ENCODE measurements around the gene NR2F2.
"Not testable (repeated sequence)": the region's sequence is repeated elsewhere in the genome, so short reads cannot be mapped to it uniquely, and the experiment has no call there.

The NR2F2 gene

DNA sequence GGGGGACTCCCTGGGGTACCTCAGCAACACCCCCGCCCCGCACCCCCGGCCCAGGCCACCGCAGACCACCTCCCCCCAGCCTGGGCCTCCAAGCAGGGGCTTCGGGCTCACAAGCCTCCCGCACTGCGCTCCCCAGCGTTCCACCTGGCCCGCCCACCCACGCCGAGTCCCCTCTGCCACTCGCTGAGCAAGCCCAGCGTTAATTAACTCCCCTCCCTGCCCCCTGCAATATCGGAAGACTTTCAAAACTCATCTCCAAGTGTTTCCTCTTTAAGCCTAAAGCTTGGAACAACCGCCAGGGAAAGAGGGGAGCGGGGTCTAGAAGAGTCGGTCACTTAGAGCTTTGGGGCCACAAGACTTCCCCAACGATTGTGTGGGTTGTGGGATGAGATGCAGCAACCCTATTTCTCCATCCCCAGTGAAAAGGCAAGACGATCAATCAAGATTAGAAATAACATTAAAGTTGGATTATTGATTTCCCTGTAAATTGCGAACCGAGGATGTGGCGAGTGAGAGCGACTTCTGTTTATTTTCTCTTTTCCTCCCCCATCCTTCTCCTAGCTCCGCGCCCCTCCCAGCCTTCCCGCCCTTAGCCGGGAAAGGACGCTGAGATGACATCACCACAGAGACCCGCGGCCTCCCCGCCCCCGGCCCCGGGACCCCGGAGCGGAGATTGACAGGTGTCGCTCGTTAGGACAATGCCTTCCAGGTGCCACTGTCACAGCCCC is 30.2 kb downstream of the NR2F2 start:
- H3K9me3 Mint-ChIP-seq = no peaks in the 10 kb centered on the region
- no peak overlapping the region for H3K27ac Mint-ChIP-seq
- peaks cover 2% of the 10 kb centered on the region for H3K36me3 Mint-ChIP-seq
- no peak overlapping the region for H3K4me3 Mint-ChIP-seq
- H3K27me3 Mint-ChIP-seq = peaks cover 53% of the 10 kb centered on the region
- H3K4me1 Mint-ChIP-seq = peaks cover 19% of the 10 kb centered on the region

DNA sequence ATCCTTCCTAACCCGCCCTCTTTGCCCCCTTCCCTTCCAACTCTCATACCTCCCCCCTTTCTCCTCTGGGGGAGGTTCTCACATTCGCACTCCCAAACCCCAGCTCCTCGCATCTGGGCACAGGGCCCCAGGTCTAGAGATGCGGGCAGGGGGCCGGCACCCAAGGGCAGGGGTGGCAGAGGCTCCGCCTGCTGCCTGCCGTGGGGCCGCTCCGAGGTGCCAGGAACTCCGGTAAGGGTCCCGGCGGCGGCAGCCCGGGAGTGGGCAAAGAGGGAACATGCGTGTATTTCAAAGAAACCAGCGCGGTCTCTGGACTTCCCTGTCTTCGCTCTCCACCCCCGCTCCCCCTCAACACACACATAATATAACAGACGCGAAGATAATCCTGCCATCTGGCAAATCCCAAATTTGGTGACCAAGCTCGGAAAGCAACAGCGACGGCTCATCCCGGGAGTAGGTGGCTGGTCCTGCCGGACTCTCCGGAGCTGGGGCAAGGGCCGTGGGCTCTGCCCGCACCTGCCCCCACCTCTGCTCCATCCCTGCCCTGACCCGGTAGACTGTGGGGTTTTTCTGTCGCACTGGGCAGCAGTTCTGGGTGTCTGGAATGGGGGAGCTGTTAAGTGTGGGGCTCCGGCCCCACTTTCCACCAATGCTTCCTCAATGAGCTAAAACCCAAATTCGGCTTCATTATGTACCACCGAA is 31.0 kb downstream of the NR2F2 start:
- Mint-ChIP-seq H3K9me3 (no peaks in the 10 kb centered on the region), H3K4me1 (peaks cover 19% of the 10 kb centered on the region), H3K27me3 (peaks cover 51% of the 10 kb centered on the region), H3K36me3 (peaks cover 2% of the 10 kb centered on the region), H3K4me3 (no peak overlapping the region), H3K27ac (no peak overlapping the region)

DNA sequence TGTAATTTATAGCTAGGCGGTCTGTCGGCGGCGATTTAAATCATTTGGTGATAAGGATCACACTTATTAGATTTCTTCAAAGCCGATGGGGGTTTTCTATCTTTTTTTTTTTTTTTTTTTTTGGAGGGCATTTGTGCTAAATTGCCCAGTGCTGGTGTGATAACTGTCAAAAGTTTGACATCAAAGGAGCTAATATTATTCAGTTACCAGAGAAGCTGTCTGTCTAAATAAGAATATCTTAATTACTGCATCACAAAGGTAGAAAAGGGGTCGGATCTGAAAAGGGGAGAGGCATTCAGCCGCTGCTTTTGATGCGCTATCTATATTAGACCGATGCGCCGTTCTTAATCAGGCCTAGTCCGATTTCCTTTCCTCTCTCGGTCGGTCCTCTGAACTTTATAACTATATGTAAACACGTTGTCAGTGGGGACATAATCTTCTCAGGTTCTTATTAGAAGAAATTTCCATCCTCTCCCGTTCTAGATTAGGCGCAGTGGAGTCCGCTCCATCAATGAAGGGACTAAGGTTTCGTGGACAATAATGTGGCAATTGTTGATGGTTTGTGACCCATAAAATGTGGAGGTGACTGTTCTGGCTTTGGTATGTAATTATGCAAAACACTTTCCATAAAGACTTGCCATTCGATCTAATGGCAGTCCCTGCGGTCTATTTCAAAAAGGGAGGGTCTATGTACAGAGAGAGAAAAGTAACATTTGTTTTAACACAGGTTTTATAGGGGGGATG is 31.7 kb downstream of the NR2F2 start:
- H3K4me1 Mint-ChIP-seq = peaks cover 14% of the 10 kb centered on the region
- H3K27me3 Mint-ChIP-seq = peaks cover 49% of the 10 kb centered on the region
- peaks cover under 1% of the 10 kb centered on the region for H3K9me3 Mint-ChIP-seq
- H3K36me3 Mint-ChIP-seq = peaks cover 2% of the 10 kb centered on the region
- no peak overlapping the region for H3K27ac Mint-ChIP-seq
- H3K4me3 Mint-ChIP-seq = no peak overlapping the region

DNA sequence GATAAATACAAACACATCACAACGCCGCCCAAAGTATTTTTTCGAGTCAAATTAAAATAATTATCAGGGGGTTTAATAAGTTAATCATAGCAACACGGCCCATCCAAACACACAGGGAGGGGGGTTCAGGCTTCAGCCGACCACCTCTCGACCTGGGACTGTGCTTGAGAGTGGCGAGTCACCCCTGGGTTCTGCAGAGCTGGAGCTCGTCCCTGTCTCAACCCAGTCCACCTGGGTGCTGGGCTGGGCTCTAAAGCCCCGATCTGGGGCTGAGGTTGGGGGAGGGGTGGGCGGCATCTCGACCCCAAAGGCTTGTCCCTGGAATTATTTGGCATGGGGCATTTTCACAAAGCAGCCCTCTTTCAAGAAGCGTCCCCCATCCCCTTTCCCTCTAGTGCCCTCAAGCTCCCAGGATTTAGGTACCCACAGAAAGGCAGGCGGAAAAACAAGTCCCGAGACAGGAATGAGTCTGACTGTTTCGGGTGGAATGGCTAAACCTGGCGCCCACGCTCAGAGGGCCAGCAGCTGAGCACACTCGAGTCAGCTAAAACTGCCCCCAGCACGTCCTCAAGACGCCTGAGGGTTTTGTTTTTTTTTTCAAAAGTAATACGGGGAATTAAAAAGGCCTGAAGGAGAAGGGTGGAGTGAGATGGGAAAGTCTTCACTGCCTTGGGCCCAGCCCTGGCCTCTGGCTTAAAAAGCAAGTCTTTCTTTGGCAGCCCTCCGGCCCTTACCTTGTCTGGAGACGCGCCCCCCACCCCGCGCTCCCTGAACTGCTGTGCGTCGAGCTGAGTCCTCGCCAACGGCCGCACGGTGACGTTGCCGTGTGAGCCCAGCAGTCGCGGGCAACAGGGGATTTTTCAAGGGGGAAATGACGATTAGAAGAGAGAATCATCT is 32.5 kb downstream of the NR2F2 start:
- Mint-ChIP-seq H3K36me3 (no peaks in the 10 kb centered on the region), H3K4me3 (no peak overlapping the region), H3K9me3 (peaks cover 5% of the 10 kb centered on the region), H3K27ac (no peak overlapping the region), H3K27me3 (peaks cover 47% of the 10 kb centered on the region), H3K4me1 (peaks cover 7% of the 10 kb centered on the region)

DNA sequence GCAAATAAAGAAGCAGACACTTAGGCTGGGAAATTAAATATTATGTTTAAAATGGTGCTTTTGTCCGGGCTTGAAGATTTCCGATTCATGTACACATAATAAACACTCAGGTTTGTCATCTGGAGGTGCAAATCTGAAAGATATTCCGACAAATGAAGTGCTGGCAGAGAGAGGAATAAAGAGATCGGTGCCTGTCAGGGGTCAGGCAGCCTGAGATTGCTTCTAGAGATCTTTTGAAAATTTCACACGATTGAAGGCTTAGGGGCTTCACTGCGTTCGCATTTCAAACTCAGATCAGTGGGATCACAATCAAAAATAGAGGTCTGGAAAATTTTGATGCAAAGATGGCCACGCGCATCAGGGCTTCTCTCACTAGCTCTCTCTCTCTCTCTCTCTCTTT is 33.2 kb downstream of the NR2F2 start:
- H3K9me3 Mint-ChIP-seq = peaks cover 5% of the 10 kb centered on the region
- H3K27me3 Mint-ChIP-seq = peaks cover 43% of the 10 kb centered on the region
- H3K27ac Mint-ChIP-seq = no peak overlapping the region
- H3K4me1 Mint-ChIP-seq = no peaks in the 10 kb centered on the region
- H3K36me3 Mint-ChIP-seq = no peaks in the 10 kb centered on the region
- no peak overlapping the region for H3K4me3 Mint-ChIP-seq

DNA sequence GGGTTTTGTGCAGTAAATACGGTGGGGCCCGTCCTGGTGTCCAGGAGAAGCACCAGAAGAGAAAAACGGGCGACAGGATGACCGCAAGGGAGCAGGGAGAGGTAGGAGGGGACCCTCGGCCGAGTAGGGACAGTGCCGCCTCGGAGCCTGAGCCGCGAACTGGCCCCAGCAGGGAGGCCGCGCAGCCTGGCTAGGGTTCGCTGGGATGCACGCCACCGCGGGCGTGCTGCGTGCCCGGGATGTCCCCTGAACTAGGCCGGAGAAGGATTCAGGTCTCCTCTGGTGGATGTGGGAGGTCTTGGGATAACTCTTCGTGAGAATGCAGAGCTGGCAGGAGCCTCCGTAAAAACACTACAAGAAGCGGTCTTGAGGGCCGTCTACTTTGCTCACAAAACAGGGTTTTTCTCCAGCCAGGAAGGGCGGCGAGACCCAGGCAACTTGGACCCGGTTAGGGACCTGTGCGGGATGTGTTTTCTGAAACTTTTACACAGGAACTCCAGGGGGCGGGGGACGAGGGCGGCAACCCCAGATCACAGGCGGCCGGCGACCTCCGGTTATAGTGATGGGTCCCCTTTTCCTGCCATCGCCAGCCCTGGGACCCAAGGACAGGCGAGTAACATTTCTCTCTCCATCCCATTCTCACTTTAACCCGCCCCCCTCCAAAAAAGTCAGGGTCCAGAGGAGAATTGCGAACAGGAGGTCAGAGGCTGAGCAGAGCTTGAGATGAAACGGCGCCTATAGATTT is 35.5 kb downstream of the NR2F2 start:
- peaks cover 49% of the 10 kb centered on the region for H3K27me3 Mint-ChIP-seq
- no peaks in the 10 kb centered on the region for H3K4me1 Mint-ChIP-seq
- H3K27ac Mint-ChIP-seq = no peak overlapping the region
- no peak overlapping the region for H3K4me3 Mint-ChIP-seq
- no peaks in the 10 kb centered on the region for H3K36me3 Mint-ChIP-seq
- peaks cover 5% of the 10 kb centered on the region for H3K9me3 Mint-ChIP-seq

DNA sequence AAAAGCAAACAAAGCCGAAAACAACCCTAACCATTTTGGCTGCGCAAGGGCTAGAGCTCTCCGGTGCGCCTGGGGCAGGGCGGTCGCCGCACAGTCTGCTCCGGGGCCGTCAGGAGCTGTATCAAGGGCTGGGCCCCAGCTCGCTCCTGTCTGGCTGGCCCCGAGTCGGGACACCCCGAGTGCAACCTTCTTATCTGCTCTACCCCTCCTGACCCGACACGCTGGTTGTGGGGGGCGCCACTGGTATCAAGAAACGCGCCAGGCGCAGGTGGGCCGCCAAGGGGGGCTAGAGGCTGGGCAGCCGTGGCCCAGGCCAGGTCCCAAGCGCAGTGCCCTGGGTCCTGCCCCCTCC is 36.0 kb downstream of the NR2F2 start:
- no peak overlapping the region for H3K27ac Mint-ChIP-seq
- H3K4me1 Mint-ChIP-seq = no peaks in the 10 kb centered on the region
- no peak overlapping the region for H3K4me3 Mint-ChIP-seq
- peaks cover 5% of the 10 kb centered on the region for H3K9me3 Mint-ChIP-seq
- H3K36me3 Mint-ChIP-seq = no peaks in the 10 kb centered on the region
- H3K27me3 Mint-ChIP-seq = peaks cover 49% of the 10 kb centered on the region

DNA sequence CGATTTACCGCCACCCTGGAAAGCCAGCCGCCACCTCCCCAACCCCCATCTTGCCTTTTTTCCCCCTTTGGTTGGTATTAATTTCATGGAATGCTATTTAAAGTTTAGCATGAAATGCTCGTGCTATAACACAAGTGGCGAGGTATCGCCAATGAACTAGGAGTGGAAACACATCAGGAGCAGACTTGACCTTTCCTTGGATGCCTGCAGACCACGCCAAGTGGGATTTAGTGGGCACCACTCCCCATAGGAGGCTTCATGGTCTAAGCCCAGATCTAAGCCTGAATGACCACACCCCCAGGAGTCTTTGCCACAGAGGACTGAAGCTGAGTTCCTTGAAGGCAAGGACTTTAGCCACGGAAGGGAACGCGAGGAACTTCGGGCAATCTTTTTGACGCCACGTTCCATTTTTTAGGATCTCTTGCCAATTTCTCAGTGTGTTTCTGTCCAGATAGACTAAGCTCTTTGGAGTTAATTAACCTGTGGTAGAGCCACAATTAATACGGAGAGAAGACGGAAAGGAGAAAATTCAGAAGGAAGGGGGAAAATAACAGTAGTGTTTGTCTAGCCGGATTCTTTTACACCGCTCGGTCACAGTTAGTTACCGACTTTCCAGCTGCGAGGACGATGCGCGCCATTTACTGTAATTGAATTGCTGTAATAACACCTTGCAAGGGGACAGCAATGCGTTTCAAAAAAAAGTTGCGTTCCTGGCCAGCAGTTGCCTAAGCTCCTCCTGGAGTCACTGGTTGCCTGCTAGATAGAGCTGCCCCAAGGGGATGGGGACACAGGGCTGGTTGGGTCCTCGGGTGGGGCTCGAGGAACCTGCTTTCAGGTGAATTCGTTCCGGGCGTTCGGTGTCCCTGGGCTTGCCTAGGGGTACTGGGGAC is 37.1 kb downstream of the NR2F2 start:
- H3K27me3 Mint-ChIP-seq = peaks cover 46% of the 10 kb centered on the region
- no peaks in the 10 kb centered on the region for H3K36me3 Mint-ChIP-seq
- H3K27ac Mint-ChIP-seq = no peak overlapping the region
- no peak overlapping the region for H3K4me3 Mint-ChIP-seq
- H3K9me3 Mint-ChIP-seq = peaks cover 5% of the 10 kb centered on the region
- no peaks in the 10 kb centered on the region for H3K4me1 Mint-ChIP-seq

DNA sequence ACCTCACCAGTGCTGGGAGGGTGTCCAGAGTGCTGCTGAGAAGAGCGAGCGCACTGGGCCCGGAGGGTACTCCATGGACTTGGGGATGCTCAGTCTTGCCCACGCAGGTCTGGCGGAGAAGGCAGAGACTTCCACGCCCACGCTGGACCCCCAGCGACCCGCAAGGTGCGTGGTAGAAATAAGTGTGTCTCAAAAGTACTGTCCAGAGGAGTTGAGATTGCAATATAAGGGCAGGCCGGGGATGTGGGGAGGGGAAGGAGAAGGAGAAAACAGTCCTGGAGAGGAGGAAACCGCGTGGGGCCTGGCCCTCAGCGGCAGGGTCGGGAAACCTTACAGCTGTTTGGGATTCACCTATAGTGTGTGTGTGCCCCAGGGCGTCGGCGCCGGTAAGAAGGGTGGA is 38.9 kb downstream of the NR2F2 start:
- Mint-ChIP-seq H3K4me1 (no peaks in the 10 kb centered on the region), H3K4me3 (no peak overlapping the region), H3K9me3 (peaks cover 5% of the 10 kb centered on the region), H3K27ac (no peak overlapping the region), H3K36me3 (no peaks in the 10 kb centered on the region), H3K27me3 (peaks cover 42% of the 10 kb centered on the region)

DNA sequence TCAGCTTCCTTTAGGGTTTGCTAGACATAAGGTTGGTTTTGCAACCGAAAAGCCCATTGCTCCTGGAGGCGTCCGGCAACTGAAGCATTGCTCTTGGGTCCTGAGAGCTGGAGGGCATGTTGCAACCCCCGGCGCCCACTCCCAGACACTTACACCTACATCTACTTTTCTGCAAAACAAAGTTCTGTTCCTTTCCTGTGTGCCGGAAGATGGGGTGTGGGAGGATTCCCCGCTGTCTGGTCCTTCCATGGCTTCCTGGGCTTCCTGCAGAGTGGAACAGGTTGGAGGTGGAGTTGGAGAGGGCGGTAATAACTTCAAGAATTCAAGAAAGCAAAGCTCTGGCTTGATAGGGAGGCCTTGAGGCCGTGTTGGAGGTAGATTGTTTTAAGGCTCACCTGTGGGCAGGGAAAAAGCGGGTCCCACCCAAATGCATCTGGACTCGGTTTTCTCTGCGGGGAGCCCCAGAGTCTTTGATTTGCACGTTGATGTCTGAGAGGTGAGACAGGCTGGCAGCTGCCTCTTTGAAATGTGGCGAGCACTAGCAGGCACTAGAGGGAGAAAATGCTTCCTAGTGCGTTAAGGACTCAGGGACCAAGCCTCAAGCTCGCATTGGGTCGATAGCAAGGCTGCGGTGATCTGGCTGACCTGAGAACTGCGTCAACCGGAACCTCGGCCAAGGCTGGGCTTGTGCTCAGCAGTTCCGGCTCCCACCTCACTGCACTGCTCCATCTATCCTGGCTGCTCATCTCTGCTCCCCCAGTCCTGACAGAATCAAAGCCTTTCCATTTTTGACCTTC is 39.5 kb downstream of the NR2F2 start:
- H3K27me3 Mint-ChIP-seq = peaks cover 39% of the 10 kb centered on the region
- no peaks in the 10 kb centered on the region for H3K36me3 Mint-ChIP-seq
- H3K27ac Mint-ChIP-seq = no peak overlapping the region
- H3K4me3 Mint-ChIP-seq = no peak overlapping the region
- peaks cover 5% of the 10 kb centered on the region for H3K9me3 Mint-ChIP-seq
- no peaks in the 10 kb centered on the region for H3K4me1 Mint-ChIP-seq

DNA sequence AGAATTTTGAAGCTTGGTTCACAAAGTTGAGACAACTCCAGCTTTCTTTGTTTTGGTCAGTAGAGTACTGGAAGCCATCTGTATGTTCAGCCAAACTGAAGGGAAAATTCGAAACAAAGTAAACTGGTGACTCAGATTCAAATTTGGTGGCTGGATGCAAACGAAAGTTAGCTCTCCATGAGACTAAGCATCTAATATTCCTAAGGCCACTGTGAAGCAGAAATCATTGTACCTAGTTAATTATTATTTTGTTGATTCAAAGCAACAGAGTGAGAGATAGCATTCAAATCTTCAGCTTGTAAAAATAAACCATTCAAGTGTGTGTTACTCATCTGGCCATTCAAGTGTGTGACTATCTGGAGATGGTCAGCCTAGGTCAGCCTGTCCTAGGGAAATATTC is 42.1 kb downstream of the NR2F2 start:
- H3K36me3 Mint-ChIP-seq = no peaks in the 10 kb centered on the region
- H3K27ac Mint-ChIP-seq = no peak overlapping the region
- H3K4me3 Mint-ChIP-seq = no peak overlapping the region
- H3K27me3 Mint-ChIP-seq = peaks cover 28% of the 10 kb centered on the region
- peaks cover 4% of the 10 kb centered on the region for H3K9me3 Mint-ChIP-seq
- no peaks in the 10 kb centered on the region for H3K4me1 Mint-ChIP-seq

DNA sequence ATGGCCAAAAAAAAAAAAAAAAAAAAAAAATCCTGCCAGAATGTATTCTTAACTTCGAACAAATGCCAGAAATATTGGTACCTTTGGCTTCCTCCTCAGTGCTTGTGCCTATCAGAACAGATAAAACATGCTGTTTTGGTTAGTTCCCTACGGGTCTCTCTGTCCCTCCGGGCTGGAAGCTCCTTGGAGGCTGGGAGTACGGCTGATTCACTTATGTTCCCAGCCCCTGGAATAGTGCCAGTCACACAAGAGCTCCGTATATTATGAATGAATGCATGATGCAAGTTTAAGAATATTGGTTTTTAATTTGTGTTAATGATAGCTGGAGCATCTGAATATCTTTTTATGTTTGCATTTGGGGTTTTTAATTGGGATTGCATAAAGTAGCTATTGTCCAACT is 44.0 kb downstream of the NR2F2 start:
- no peaks in the 10 kb centered on the region for H3K36me3 Mint-ChIP-seq
- H3K27me3 Mint-ChIP-seq = peaks cover 21% of the 10 kb centered on the region
- H3K4me1 Mint-ChIP-seq = no peaks in the 10 kb centered on the region
- no peak overlapping the region for H3K27ac Mint-ChIP-seq
- H3K9me3 Mint-ChIP-seq = peaks cover 4% of the 10 kb centered on the region
- H3K4me3 Mint-ChIP-seq = no peak overlapping the region

DNA sequence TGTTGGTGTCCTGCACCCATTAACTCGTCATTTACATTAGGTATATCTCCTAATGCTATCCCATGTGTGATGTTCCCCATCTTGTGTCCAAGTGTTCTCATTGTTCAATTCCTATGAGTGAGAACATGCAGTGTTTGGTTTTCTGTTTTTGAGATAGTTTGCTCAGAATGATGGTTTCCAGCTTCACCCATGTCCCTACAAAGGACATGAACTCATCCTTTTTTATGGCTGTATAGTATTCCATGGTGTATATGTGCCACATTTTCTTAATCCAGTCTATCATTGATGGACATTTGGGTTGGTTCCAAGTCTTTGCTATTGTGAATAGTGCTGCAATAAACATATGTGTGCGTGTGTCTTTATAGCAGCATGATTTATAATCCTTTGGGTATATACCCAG is 49.1 kb downstream of the NR2F2 start:
- H3K27ac Mint-ChIP-seq, H3K36me3 Mint-ChIP-seq, H3K27me3 Mint-ChIP-seq, H3K9me3 Mint-ChIP-seq, H3K4me1 Mint-ChIP-seq, H3K4me3 Mint-ChIP-seq: not testable (repeated sequence)
